Activated naive CD4-positive, alpha-beta T cell treated with anti-CD3 and anti-CD28 coated beads for 36 hours (primary cell): ENCODE results near the gene CLEC18C. TPM values are rescaled to one million over a fixed set of nuclear protein-coding genes. Genes with fewer than 3 reads are reported as not detected.
"Not testable (repeated sequence)": the region's sequence is repeated elsewhere in the genome, so short reads cannot be mapped to it uniquely, and the experiment has no call there.

Source experiments
- CTCF ChIA-PET: fragments of 350-600 bp; sonication (Branson Sonifier 250); formaldehyde crosslinking; loops from one replicate; lab custom pipeline; 2021; ENCODE audit warnings: antibody characterized with exemption; lab: Charles Lee
- DNase-seq: peaks from one replicate; pipeline ENCODE4 v3.0.0-alpha.2; 2020
- H3K27ac Mint-ChIP-seq: one replicate; pipeline ENCODE4 v1.8.0; 2021; ENCODE audit warnings: mild to moderate bottlenecking, mixed read lengths
- H3K27me3 Mint-ChIP-seq: one replicate; pipeline ENCODE4 v1.8.0; 2021; ENCODE audit warnings: low read depth, mixed read lengths
- H3K36me3 Mint-ChIP-seq: one replicate; pipeline ENCODE4 v1.8.0; 2021; ENCODE audit warnings: low read depth, mixed read lengths
- H3K4me1 Mint-ChIP-seq: one replicate; pipeline ENCODE4 v1.8.0; 2021; ENCODE audit warnings: low read depth, mixed read lengths
- H3K4me3 Mint-ChIP-seq: one replicate; pipeline ENCODE4 v1.8.0; 2021; ENCODE audit warnings: mild to moderate bottlenecking, moderate library complexity, mixed read lengths
- H3K9me3 Mint-ChIP-seq: one replicate; pipeline ENCODE4 v1.8.0; 2021; ENCODE audit warnings: mixed read lengths
- intact Hi-C: fragments of 100-400 bp; cut with micrococcal nuclease; formaldehyde crosslinking; loops from one replicate; pipeline ENCODE4 v1.15.1; 2023
- total RNA-seq, 2 experiments: library from RNA; stranded (reverse); gene quantifications; one replicate each; pipeline ENCODE4 v1.2.3, GENCODE V29; 2021

The CLEC18C gene
- total RNA-seq, 2 experiments from 2014 or later: 0.27 to 0.31 TPM

DNA sequence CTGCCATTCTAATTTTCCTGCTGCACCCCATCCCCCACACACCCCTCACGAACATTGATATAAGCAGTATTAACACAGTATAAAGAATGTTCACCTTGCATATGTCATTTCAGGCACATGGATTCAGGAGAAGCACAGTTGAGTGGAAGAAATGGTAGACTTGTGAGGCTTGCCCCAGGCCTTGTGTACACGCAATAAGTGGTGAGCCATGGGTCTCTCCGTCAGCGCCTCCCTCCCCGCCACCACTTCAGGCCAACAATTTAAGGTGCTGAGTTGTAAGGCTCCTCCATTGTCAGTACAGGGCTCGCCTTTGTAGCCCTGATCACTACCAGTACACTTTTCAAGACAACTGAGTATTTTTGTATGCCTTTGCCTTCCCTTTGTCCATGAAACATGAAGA is 12.2 kb upstream of the CLEC18C start:
- no peak overlapping the region for H3K27ac Mint-ChIP-seq
- intact Hi-C loops: loop anchor here (10.0 kb wide), 2 partner anchors 493 to 613 kb away; no protein-coding TSS in a partner anchor
- no peak overlapping the region for H3K4me3 Mint-ChIP-seq
- peaks cover 10% of the 10 kb centered on the region for H3K36me3 Mint-ChIP-seq
- no peaks in the 10 kb centered on the region for H3K27me3 Mint-ChIP-seq
- H3K4me1 Mint-ChIP-seq: peaks cover 3% of the 10 kb centered on the region
- no peak for DNase-seq
- H3K9me3 Mint-ChIP-seq: no peaks in the 10 kb centered on the region
- CTCF ChIA-PET: interaction anchor here (1.2 kb wide), 1 partner anchor 493 kb away, joined by 3 read pairs; no protein-coding TSS in a partner anchor

GRCh38 chr16:70162041-70162451 is 11.5 kb upstream of the CLEC18C start:
- no peaks in the 10 kb centered on the region for H3K9me3 Mint-ChIP-seq
- intact Hi-C loops: loop anchor here (10.0 kb wide), 2 partner anchors 493 to 613 kb away; no protein-coding TSS in a partner anchor
- no peak overlapping the region for H3K4me3 Mint-ChIP-seq
- H3K36me3 Mint-ChIP-seq: peaks cover 6% of the 10 kb centered on the region
- CTCF ChIA-PET: interaction anchor here (1.2 kb wide), 1 partner anchor 492 kb away, joined by 3 read pairs; no protein-coding TSS in a partner anchor
- H3K27ac Mint-ChIP-seq: peak overlapping the region; percentile 2
- DNase-seq: no peak
- no peaks in the 10 kb centered on the region for H3K27me3 Mint-ChIP-seq
- H3K4me1 Mint-ChIP-seq: peaks cover 3% of the 10 kb centered on the region

DNA sequence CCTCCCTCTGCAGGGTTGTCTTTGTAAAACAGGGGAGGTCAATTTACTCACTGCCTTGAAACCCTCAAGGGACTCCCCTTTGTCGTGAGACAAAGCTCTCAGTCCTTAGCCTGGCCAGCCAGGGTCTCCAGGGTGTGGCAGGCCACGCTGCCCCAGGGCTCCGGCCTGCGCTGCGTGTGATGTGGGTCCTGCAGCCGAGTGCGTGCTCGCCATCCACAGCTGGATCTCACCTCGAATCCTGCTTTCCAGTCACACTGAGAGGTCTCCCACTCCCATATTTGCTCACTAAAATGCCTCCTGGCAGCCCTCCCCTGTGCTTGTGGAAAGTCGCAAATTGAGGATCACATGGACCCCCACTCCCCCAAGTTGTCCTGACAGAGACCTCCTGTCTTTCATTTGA is 10.0 kb upstream of the CLEC18C start:
- H3K36me3 Mint-ChIP-seq: peaks cover 2% of the 10 kb centered on the region
- H3K4me3 Mint-ChIP-seq: no peak overlapping the region
- intact Hi-C loops: loop anchor here (10.0 kb wide), 2 partner anchors 491 to 611 kb away; no protein-coding TSS in a partner anchor
- H3K4me1 Mint-ChIP-seq: peaks cover 3% of the 10 kb centered on the region
- CTCF ChIA-PET: no interaction called here
- no peaks in the 10 kb centered on the region for H3K9me3 Mint-ChIP-seq
- no peak overlapping the region for H3K27ac Mint-ChIP-seq
- DNase-seq: no peak
- H3K27me3 Mint-ChIP-seq: no peaks in the 10 kb centered on the region

DNA sequence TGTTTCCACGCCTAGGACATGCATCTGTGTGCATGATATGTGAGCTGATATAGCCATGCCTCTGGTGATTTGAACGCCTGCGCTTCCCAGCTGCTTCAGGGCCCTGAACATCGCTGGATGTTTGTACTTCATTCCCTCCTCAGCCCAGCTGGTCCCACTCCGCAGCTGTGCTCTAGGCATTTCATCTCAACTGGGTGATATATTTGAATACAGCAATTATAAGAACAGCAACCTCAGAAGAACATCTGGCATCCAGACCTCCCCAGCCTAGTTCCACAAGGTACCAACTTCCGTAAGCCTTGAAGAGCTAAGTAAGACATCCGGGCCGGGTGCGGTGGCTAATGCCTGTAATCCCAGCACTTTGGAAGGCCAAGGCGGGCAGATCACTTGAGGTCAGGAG is 6.9 kb upstream of the CLEC18C start:
- H3K27me3 Mint-ChIP-seq, CTCF ChIA-PET, DNase-seq, H3K9me3 Mint-ChIP-seq, H3K4me3 Mint-ChIP-seq, H3K36me3 Mint-ChIP-seq, H3K27ac Mint-ChIP-seq, H3K4me1 Mint-ChIP-seq: not testable (repeated sequence)
- intact Hi-C loops: loop anchor here (10.0 kb wide), 2 partner anchors 488 to 608 kb away; no protein-coding TSS in a partner anchor

DNA sequence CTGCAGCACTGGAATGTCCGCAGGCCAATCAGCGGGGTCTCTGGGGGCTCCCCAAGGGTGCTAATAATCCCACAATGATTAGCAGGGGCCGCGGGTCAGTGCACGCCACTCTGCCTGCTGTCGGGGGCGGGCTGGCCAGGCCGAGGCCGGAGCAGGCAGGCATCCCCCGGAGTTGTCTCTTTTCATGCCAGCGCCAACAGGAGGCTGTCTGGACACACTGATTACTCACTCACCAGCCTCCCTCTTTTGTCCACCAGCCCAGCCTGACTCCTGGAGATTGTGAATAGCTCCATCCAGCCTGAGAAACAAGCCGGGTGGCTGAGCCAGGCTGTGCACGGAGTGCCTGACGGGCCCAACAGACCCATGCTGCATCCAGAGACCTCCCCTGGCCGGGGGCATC is 329 bp downstream of the CLEC18C start:
- H3K36me3 Mint-ChIP-seq, H3K27ac Mint-ChIP-seq, DNase-seq, H3K27me3 Mint-ChIP-seq, H3K9me3 Mint-ChIP-seq, H3K4me1 Mint-ChIP-seq, CTCF ChIA-PET, H3K4me3 Mint-ChIP-seq, intact Hi-C loops: not testable (repeated sequence)

GRCh38 chr16:70174387-70174932 is 873 bp downstream of the CLEC18C start:
- CTCF ChIA-PET, H3K36me3 Mint-ChIP-seq, H3K27ac Mint-ChIP-seq, H3K27me3 Mint-ChIP-seq, H3K4me3 Mint-ChIP-seq, H3K4me1 Mint-ChIP-seq, DNase-seq, intact Hi-C loops, H3K9me3 Mint-ChIP-seq: not testable (repeated sequence)

- DNase-seq, H3K27me3 Mint-ChIP-seq, H3K36me3 Mint-ChIP-seq, H3K9me3 Mint-ChIP-seq, H3K27ac Mint-ChIP-seq, H3K4me1 Mint-ChIP-seq, CTCF ChIA-PET, H3K4me3 Mint-ChIP-seq, intact Hi-C loops: not testable (repeated sequence)
Observed at GRCh38 chr16:70187858-70188607, 14.4 kb downstream of the CLEC18C start.

- H3K36me3 Mint-ChIP-seq, H3K27ac Mint-ChIP-seq, intact Hi-C loops, H3K4me1 Mint-ChIP-seq, H3K4me3 Mint-ChIP-seq, H3K9me3 Mint-ChIP-seq, H3K27me3 Mint-ChIP-seq, DNase-seq, CTCF ChIA-PET: not testable (repeated sequence)
Observed at GRCh38 chr16:70188608-70188915, 15.0 kb downstream of the CLEC18C start.

DNA sequence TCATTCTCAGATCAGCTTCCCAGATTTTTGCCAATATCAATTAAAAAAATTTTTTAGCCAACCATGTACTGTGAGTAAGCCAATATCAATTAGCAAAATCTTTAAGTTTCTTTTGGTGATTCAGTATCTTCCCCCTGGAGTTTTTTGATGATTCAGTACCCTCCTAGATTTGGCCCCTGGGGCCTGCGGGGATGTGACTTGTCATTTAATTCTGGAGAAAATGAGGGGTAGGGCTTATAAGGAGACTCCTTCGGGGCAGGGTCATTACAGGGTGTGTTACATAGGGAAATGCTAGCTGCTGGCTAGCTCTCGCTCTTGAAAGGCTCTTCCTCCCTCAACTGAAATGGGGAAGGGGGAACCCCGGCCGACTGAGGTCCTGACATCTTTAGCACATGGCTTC is 17.0 kb downstream of the CLEC18C start:
- H3K27ac Mint-ChIP-seq, H3K4me1 Mint-ChIP-seq, DNase-seq, H3K4me3 Mint-ChIP-seq, CTCF ChIA-PET, H3K36me3 Mint-ChIP-seq, H3K9me3 Mint-ChIP-seq, H3K27me3 Mint-ChIP-seq, intact Hi-C loops: not testable (repeated sequence)

DNA sequence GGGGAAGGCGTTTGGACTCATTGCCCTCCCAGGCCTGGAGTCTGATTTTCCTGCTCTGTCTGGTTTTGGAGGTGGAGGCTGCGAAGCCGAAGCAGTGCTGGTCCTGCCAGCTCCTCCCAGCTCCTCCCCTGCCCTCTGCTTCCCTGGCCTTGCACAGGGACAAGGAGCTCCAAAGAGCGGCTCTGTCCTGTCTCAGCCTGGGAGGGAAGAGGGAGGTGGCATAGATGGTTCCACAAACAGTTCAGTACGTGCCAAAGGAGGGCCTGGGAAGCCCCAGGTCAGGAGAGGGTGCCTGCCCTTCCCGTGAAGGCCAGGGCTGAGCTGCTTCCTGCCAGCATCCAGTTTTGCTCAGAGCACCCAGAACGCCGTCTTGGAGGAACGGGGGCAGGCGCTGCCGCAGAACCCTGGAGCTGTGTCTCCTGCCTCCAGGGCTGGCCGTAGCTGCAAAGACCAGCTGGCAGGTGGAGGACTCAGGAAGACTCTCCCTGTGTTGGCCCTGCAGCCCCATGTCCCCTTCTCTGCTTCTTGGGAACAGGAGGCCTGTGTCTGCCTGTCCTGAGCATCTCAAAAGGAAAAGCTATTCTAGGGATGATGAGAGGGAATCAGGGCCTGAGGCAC is 23.2 kb downstream of the CLEC18C start:
- intact Hi-C loops, H3K4me3 Mint-ChIP-seq: not testable (repeated sequence)

DNA sequence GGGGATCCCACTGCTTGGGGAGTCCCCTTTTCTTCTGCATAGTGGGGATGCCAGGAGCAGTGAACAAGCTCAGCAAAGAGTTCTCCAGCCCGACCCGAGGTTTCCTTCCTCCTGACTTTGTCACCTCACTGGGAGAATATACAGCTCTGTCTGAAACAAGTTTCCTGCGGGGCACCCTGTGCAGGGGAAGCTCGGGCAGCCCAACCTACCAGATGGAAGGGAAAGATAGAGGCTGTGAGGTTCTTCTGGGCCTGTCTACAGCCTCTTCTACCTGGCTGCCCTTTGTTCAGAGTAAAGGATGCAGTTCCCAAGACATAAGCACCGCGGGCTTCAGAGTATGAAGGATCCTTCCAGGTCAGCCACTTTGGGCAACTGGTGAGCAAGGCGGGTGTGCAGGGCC is 24.0 kb downstream of the CLEC18C start:
- H3K36me3 Mint-ChIP-seq, H3K27me3 Mint-ChIP-seq, H3K4me1 Mint-ChIP-seq, CTCF ChIA-PET, H3K9me3 Mint-ChIP-seq, H3K27ac Mint-ChIP-seq, H3K4me3 Mint-ChIP-seq, DNase-seq, intact Hi-C loops: not testable (repeated sequence)

More for the DNA sequence above, 23.2 kb downstream of the CLEC18C start:
- H3K4me1 Mint-ChIP-seq, H3K9me3 Mint-ChIP-seq, H3K27ac Mint-ChIP-seq, DNase-seq, CTCF ChIA-PET, H3K36me3 Mint-ChIP-seq, H3K27me3 Mint-ChIP-seq: not testable (repeated sequence)

GRCh38 chr16:70198230-70198629 is 24.6 kb downstream of the CLEC18C start:
- H3K4me1 Mint-ChIP-seq, intact Hi-C loops, H3K27me3 Mint-ChIP-seq, DNase-seq, H3K27ac Mint-ChIP-seq, H3K9me3 Mint-ChIP-seq, H3K36me3 Mint-ChIP-seq, CTCF ChIA-PET, H3K4me3 Mint-ChIP-seq: not testable (repeated sequence)

- CTCF ChIA-PET, H3K4me3 Mint-ChIP-seq, H3K9me3 Mint-ChIP-seq, DNase-seq, H3K27me3 Mint-ChIP-seq, H3K36me3 Mint-ChIP-seq, H3K4me1 Mint-ChIP-seq, H3K27ac Mint-ChIP-seq, intact Hi-C loops: not testable (repeated sequence)
Observed at GRCh38 chr16:70198666-70199065, 25.1 kb downstream of the CLEC18C start.
